ENCODE data around the gene KCNG2.

The KCNG2 gene

DNA sequence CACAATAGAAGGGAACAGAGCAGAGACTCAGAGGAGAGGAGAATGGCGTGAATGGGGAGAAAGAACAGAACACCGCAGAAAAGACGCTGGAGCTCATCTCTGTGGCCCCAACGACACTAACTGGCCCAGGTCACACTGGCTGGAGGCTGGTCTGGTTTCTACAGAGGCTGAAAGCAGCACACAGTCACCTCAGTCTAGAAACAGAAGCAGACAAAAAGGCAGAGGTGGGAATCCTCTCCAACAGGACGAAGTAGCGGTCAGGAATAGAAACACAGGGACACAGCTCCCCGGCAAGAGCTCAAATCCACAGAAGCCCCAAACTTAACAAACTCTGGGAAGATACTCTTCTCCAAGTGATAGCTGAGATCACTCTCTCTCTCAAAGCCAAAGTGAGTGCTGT lies 144.5 kb downstream of the KCNG2 start:
- Histone ChIP-seq H3K36me3 (ENCODE audit: insufficient read depth, low read length) (peaks cover 21% of the 10 kb centered on the region; the same call in 1 of the 2 replicates), H3K27me3 (ENCODE audit: insufficient read depth, low read length, poor library complexity, severe bottlenecking) (no peaks in the 10 kb centered on the region), H3K79me2 (ENCODE audit: insufficient read depth, low read length) (peaks cover 52% of the 10 kb centered on the region), H3K9me3 (ENCODE audit: insufficient read depth, low read depth, low read length) (no peaks in the 10 kb centered on the region), H3K9me2 (replicated peaks; ENCODE audit: low read depth, low read length) (no peaks in the 10 kb centered on the region), H3K4me2 (ENCODE audit: low read depth, low read length, poor library complexity, severe bottlenecking) (no peak overlapping the region), H3K4me3 (ENCODE audit: low read length, poor library complexity, severe bottlenecking) (no peak overlapping the region), H3K4me1 (ENCODE audit: insufficient read depth, low read length, poor library complexity, severe bottlenecking) (peaks cover 16% of the 10 kb centered on the region), H4K20me1 (ENCODE audit: insufficient read depth, low read length, poor library complexity, severe bottlenecking) (peaks cover 13% of the 10 kb centered on the region), H3F3A (ENCODE audit: low read depth) (no peaks in the 10 kb centered on the region), H2AFZ (ENCODE audit: low read length) (no peak overlapping the region), H3K9ac (ENCODE audit: low read depth, low read length, poor library complexity, severe bottlenecking) (no peak overlapping the region)
- TF ChIP-seq, protein P1, sequence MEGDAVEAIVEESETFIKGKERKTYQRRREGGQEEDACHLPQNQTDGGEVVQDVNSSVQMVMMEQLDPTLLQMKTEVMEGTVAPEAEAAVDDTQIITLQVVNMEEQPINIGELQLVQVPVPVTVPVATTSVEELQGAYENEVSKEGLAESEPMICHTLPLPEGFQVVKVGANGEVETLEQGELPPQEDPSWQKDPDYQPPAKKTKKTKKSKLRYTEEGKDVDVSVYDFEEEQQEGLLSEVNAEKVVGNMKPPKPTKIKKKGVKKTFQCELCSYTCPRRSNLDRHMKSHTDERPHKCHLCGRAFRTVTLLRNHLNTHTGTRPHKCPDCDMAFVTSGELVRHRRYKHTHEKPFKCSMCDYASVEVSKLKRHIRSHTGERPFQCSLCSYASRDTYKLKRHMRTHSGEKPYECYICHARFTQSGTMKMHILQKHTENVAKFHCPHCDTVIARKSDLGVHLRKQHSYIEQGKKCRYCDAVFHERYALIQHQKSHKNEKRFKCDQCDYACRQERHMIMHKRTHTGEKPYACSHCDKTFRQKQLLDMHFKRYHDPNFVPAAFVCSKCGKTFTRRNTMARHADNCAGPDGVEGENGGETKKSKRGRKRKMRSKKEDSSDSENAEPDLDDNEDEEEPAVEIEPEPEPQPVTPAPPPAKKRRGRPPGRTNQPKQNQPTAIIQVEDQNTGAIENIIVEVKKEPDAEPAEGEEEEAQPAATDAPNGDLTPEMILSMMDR (conservative IDR thresholded peaks at IDR 0.05; ENCODE audit: low read length): no peak
- no peak for TF ChIP-seq EZH2phosphoT487 (IDR thresholded peaks at IDR 0.05; ENCODE audit: borderline replicate concordance)

DNA sequence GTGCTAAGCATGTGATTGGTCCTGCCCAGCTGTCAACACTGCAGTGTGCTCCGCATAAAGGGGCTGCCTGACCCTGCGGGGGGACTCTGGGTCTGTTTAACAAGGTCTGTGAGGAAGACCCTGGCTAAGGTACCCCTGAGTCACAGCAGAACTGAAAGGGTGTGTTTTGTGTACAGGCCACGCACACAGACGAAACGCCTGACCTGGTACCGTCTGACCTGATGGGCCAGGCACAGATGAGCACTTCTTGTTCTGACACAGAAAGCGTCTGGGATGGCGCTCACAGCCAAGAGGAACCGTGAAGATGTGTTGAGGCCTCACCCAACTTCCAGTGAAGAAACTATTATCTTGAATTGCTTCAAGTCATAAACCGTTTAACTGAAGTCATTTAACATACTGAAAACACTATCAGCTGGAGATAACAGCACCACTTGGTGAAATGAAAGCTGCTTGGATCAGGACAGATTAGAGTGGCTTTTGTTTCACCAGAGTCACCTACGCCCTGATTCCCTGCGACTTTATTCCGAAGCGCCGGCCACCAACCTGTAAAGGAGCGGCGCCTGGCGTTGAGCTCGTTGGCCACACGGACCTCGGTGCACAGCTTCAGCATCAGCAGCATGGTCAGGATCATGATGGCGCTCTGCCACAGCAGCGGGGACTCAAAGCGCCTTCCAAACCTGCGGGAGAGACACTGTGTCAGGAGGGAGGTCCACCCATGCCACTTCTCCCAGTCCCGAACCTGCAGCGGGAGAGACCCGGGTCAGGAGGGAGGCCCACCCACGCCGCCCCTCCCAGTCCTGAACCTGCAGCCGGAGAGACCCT lies 145.3 kb downstream of the KCNG2 start:
- Histone ChIP-seq H3K4me3 (ENCODE audit: low read length, poor library complexity, severe bottlenecking) (no peak overlapping the region), H3K27me3 (ENCODE audit: insufficient read depth, low read length, poor library complexity, severe bottlenecking) (no peaks in the 10 kb centered on the region), H2AFZ (ENCODE audit: low read length) (no peak overlapping the region), H3K9me2 (replicated peaks; ENCODE audit: low read depth, low read length) (no peaks in the 10 kb centered on the region), H4K20me1 (ENCODE audit: insufficient read depth, low read length, poor library complexity, severe bottlenecking) (peaks cover 13% of the 10 kb centered on the region), H3K4me2 (ENCODE audit: low read depth, low read length, poor library complexity, severe bottlenecking) (no peak overlapping the region), H3K79me2 (ENCODE audit: insufficient read depth, low read length) (peaks cover 50% of the 10 kb centered on the region), H3K9me3 (ENCODE audit: insufficient read depth, low read depth, low read length) (no peaks in the 10 kb centered on the region), H3K36me3 (ENCODE audit: insufficient read depth, low read length) (peaks cover 17% of the 10 kb centered on the region; the same call in 1 of the 2 replicates), H3K4me1 (ENCODE audit: insufficient read depth, low read length, poor library complexity, severe bottlenecking) (peaks cover 22% of the 10 kb centered on the region), H3F3A (ENCODE audit: low read depth) (no peaks in the 10 kb centered on the region), H3K9ac (ENCODE audit: low read depth, low read length, poor library complexity, severe bottlenecking) (no peak overlapping the region)
- TF ChIP-seq, protein P1 (conservative IDR thresholded peaks at IDR 0.05; ENCODE audit: low read length): no peak
- no peak for TF ChIP-seq EZH2phosphoT487 (IDR thresholded peaks at IDR 0.05; ENCODE audit: borderline replicate concordance)

DNA sequence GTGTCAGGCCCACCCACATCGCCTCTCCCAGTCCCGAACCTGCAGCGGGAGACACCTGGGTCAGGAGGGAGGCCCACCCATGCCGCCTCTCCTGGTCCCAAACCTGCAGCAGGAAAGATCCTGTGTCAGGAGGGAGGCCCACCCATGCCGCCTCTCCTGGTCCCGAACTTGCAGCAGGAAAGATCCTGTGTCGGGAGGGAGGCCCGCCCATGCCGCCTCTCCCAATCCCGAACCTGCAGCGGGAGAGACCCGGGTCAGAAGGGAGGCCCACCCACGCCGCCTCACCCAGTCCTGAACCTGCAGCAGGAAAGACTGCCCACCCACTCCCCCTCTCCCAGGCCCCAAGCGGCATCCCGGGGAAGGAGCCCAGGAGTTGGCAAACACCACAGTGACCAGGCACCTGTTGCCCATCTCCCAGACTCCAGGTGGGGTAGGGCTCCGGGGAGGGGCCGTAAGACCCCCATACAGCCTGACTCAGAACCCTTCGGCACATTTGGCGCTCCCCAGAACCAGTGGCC lies 145.9 kb downstream of the KCNG2 start:
- peaks cover 29% of the 10 kb centered on the region for H3K4me1 ChIP-seq (ENCODE audit: insufficient read depth, low read length, poor library complexity, severe bottlenecking)
- peaks cover 17% of the 10 kb centered on the region; the same call in 1 of the 2 replicates for H3K36me3 ChIP-seq (ENCODE audit: insufficient read depth, low read length)
- H3K4me3 ChIP-seq (ENCODE audit: low read length, poor library complexity, severe bottlenecking): no peak overlapping the region
- no peaks in the 10 kb centered on the region for H3K9me3 ChIP-seq (ENCODE audit: insufficient read depth, low read depth, low read length)
- H3K9ac ChIP-seq (ENCODE audit: low read depth, low read length, poor library complexity, severe bottlenecking): no peak overlapping the region
- H3K79me2 ChIP-seq (ENCODE audit: insufficient read depth, low read length): peaks cover 51% of the 10 kb centered on the region
- H2AFZ ChIP-seq (ENCODE audit: low read length): no peak overlapping the region
- H3K4me2 ChIP-seq (ENCODE audit: low read depth, low read length, poor library complexity, severe bottlenecking): peak overlapping the region; percentile 54
- peaks cover 13% of the 10 kb centered on the region for H4K20me1 ChIP-seq (ENCODE audit: insufficient read depth, low read length, poor library complexity, severe bottlenecking)
- H3K9me2 ChIP-seq (replicated peaks; ENCODE audit: low read depth, low read length): no peaks in the 10 kb centered on the region
- H3K27me3 ChIP-seq (ENCODE audit: insufficient read depth, low read length, poor library complexity, severe bottlenecking): no peaks in the 10 kb centered on the region
- no peaks in the 10 kb centered on the region for H3F3A ChIP-seq (ENCODE audit: low read depth)
- TF ChIP-seq, protein P1 (conservative IDR thresholded peaks at IDR 0.05; ENCODE audit: low read length): no peak
- no peak for TF ChIP-seq EZH2phosphoT487 (IDR thresholded peaks at IDR 0.05; ENCODE audit: borderline replicate concordance)

Data from Loucy (cell line).